ENCODE results near the gene S100A7. TPM values are rescaled to one million over a fixed set of nuclear protein-coding genes. Genes with fewer than 3 reads are reported as not detected.
"Not testable (repeated sequence)": the region's sequence is repeated elsewhere in the genome, so short reads cannot be mapped to it uniquely, and the experiment has no call there.

Gene S100A7
- total RNA-seq, 2 donors from 2014 or later = not detected

- no peaks in the 10 kb centered on the region for H3K4me1 ChIP-seq (ENCODE audit: control insufficient read depth, insufficient read depth, low read length)
- no peaks in the 10 kb centered on the region for H3K27me3 ChIP-seq (ENCODE audit: control insufficient read depth, insufficient read depth, low read length, poor library complexity, severe bottlenecking)
- H3K9me3 ChIP-seq (ENCODE audit: control insufficient read depth, low read length) = no peaks in the 10 kb centered on the region
- peaks cover 17% of the 10 kb centered on the region for H3K27me3 Mint-ChIP-seq (ENCODE audit: insufficient read depth)
- no peaks in the 10 kb centered on the region for H3K4me1 Mint-ChIP-seq
- no peak overlapping the region for H3K4me3 ChIP-seq (ENCODE audit: low read length)
- DNase-seq = no peak
- no peaks in the 10 kb centered on the region for H3K36me3 ChIP-seq (ENCODE audit: control insufficient read depth, insufficient read depth, low read length)
- no peak overlapping the region for H3K27ac Mint-ChIP-seq
- H3K36me3 Mint-ChIP-seq (ENCODE audit: low read depth) = no peaks in the 10 kb centered on the region
- H3K4me3 Mint-ChIP-seq = no peak overlapping the region
- 67 to 80% methylated on average over 2 of the region's 2 CpGs for WGBS, 2 experiments (ENCODE audit: insufficient coverage in 1 of 2, insufficient read length in 1 of 2)
- no peak overlapping the region for H3K27ac ChIP-seq (ENCODE audit: low read depth, low read length)
- H3K9me3 Mint-ChIP-seq = no peaks in the 10 kb centered on the region
- no peak overlapping the region for H3K9ac ChIP-seq (ENCODE audit: extremely low read depth, low read length, poor library complexity, severe bottlenecking)
- TF ChIP-seq CTCF (conservative IDR thresholded peaks at IDR 0.05) = no peak
Observed at GRCh38 chr1:153459655-153460054, 796 bp downstream of the S100A7 start.

GRCh38 chr1:153456396-153456795 is 4.1 kb downstream of the S100A7 start:
- Histone ChIP-seq H3K4me3 (ENCODE audit: low read length) (no peak overlapping the region), H3K27ac (ENCODE audit: low read depth, low read length) (no peak overlapping the region), H3K9ac (ENCODE audit: extremely low read depth, low read length, poor library complexity, severe bottlenecking) (no peak overlapping the region), H3K4me1 (ENCODE audit: control insufficient read depth, insufficient read depth, low read length) (no peaks in the 10 kb centered on the region), H3K27me3 (ENCODE audit: control insufficient read depth, insufficient read depth, low read length, poor library complexity, severe bottlenecking) (no peaks in the 10 kb centered on the region), H3K36me3 (ENCODE audit: control insufficient read depth, insufficient read depth, low read length) (no peaks in the 10 kb centered on the region), H3K9me3 (ENCODE audit: control insufficient read depth, low read length) (no peaks in the 10 kb centered on the region)
- peaks cover 3% of the 10 kb centered on the region for H3K27me3 Mint-ChIP-seq (ENCODE audit: insufficient read depth)
- no peak overlapping the region for H3K4me3 Mint-ChIP-seq
- no peaks in the 10 kb centered on the region for H3K4me1 Mint-ChIP-seq
- WGBS, 2 experiments (ENCODE audit: insufficient coverage in 1 of 2, insufficient read length in 1 of 2) = 83 to 87% methylated on average over 1 of the region's 1 CpG
- no peak for DNase-seq
- TF ChIP-seq CTCF (conservative IDR thresholded peaks at IDR 0.05) = no peak
- H3K9me3 Mint-ChIP-seq = no peaks in the 10 kb centered on the region
- no peaks in the 10 kb centered on the region for H3K36me3 Mint-ChIP-seq (ENCODE audit: low read depth)
- no peak overlapping the region for H3K27ac Mint-ChIP-seq

GRCh38 chr1:153448851-153449250 is 11.6 kb downstream of the S100A7 start:
- H3K36me3 Mint-ChIP-seq (ENCODE audit: low read depth); H3K4me1 Mint-ChIP-seq; H3K4me3 Mint-ChIP-seq; H3K4me1 ChIP-seq (ENCODE audit: control insufficient read depth, insufficient read depth, low read length); H3K9me3 Mint-ChIP-seq; H3K27ac Mint-ChIP-seq; H3K27me3 ChIP-seq (ENCODE audit: control insufficient read depth, insufficient read depth, low read length, poor library complexity, severe bottlenecking); H3K27me3 Mint-ChIP-seq (ENCODE audit: insufficient read depth); H3K27ac ChIP-seq (ENCODE audit: low read depth, low read length); DNase-seq; H3K9ac ChIP-seq (ENCODE audit: extremely low read depth, low read length, poor library complexity, severe bottlenecking); H3K36me3 ChIP-seq (ENCODE audit: control insufficient read depth, insufficient read depth, low read length); H3K4me3 ChIP-seq (ENCODE audit: low read length); H3K9me3 ChIP-seq (ENCODE audit: control insufficient read depth, low read length): not testable (repeated sequence)
- WGBS, 2 experiments (ENCODE audit: insufficient coverage in 1 of 2, insufficient read length in 1 of 2) = 82% methylated on average over 4 of the region's 4 CpGs; no CpG with 5 or more reads in 1 of the 2 experiments

GRCh38 chr1:153447498-153448170 is 12.8 kb downstream of the S100A7 start:
- Mint-ChIP-seq H3K27ac (no peak overlapping the region), H3K4me3 (no peak overlapping the region), H3K9me3 (no peaks in the 10 kb centered on the region), H3K4me1 (no peaks in the 10 kb centered on the region), H3K27me3 (ENCODE audit: insufficient read depth) (peaks cover 5% of the 10 kb centered on the region), H3K36me3 (ENCODE audit: low read depth) (no peaks in the 10 kb centered on the region)
- Histone ChIP-seq H3K36me3 (ENCODE audit: control insufficient read depth, insufficient read depth, low read length) (no peaks in the 10 kb centered on the region), H3K9me3 (ENCODE audit: control insufficient read depth, low read length) (no peaks in the 10 kb centered on the region), H3K9ac (ENCODE audit: extremely low read depth, low read length, poor library complexity, severe bottlenecking) (no peak overlapping the region), H3K27ac (ENCODE audit: low read depth, low read length) (no peak overlapping the region), H3K4me3 (ENCODE audit: low read length) (no peak overlapping the region), H3K4me1 (ENCODE audit: control insufficient read depth, insufficient read depth, low read length) (no peaks in the 10 kb centered on the region), H3K27me3 (ENCODE audit: control insufficient read depth, insufficient read depth, low read length, poor library complexity, severe bottlenecking) (peaks cover 18% of the 10 kb centered on the region)
- TF ChIP-seq CTCF (conservative IDR thresholded peaks at IDR 0.05) = no peak
- no peak for DNase-seq
- WGBS, 2 experiments (ENCODE audit: insufficient coverage in 1 of 2, insufficient read length in 1 of 2) = no CpG with 5 or more reads among the region's 1 CpG
